HEK293 (cell line): ENCODE measurements around the gene NOL3.
A peak's percentile ranks its signal among the peaks of the same experiment; 100 is the strongest.

Experiments
- CTCF ChIA-PET: fragments of 350-600 bp; formaldehyde crosslinking; extraction: SDS; loops from one replicate; lab custom pipeline; 2021; ENCODE audit warnings: antibody characterized with exemption; lab: Yijun Ruan, JAX
- POLR2A ChIA-PET: fragments of 300-600 bp; formaldehyde crosslinking; extraction: SDS; loops from one replicate; lab custom pipeline; 2020; ENCODE audit warnings: antibody characterized with exemption, inconsistent platforms; lab: Yijun Ruan, JAX
- H3K27ac ChIP-seq: fragments of 200-500 bp; sonication (Bioruptor generic); 2 replicates; pipeline ENCODE4 v1.5.1; 2014; ENCODE audit warnings: low read depth, low read length, control low read depth, inconsistent platforms; ENCODE audit errors: extremely low read depth
- H3K36me3 ChIP-seq, 2 experiments: fragments of 200-500 bp in 1 of 2; sonication (Bioruptor generic) in 1 of 2; 1 replicate in 1 of 2; 2 replicates in 1 of 2; pipeline ENCODE4 v1.5.1; 2014 to 2017; ENCODE audit warnings: inconsistent platforms in 2 of 2, low read length in 2 of 2; ENCODE audit not compliant: control insufficient read depth in 2 of 2, insufficient read depth in 1 of 2
- H3K4me1 ChIP-seq: fragments of 200-500 bp; sonication (Bioruptor generic); 2 replicates; pipeline ENCODE4 v1.5.1; 2014; ENCODE audit warnings: mild to moderate bottlenecking, low read length, inconsistent platforms; ENCODE audit not compliant: control insufficient read depth, insufficient read depth
- H3K4me3 ChIP-seq: 2 replicates; pipeline ENCODE4 v1.5.1; 2011; ENCODE audit warnings: low read depth, mild to moderate bottlenecking, control low read depth, low read length, moderate library complexity
- H3K9me3 ChIP-seq: fragments of 200-500 bp; sonication (Bioruptor generic); 2 replicates; pipeline ENCODE4 v1.5.1; 2014; ENCODE audit warnings: low read depth, low read length, inconsistent platforms; ENCODE audit not compliant: control insufficient read depth, insufficient read depth
- KLF10 ChIP-seq: fragments of 450-650 bp; IDR thresholded peaks from 2 replicates; pipeline ENCODE4 v1.5.1; 2018; ENCODE audit warnings: missing biosample characterization, mild to moderate bottlenecking, missing genetic modification characterization
- KLF8 ChIP-seq: fragments of 450-650 bp; formaldehyde crosslinking; IDR thresholded peaks from 2 replicates; pipeline ENCODE4 v1.5.1; 2016; ENCODE audit warnings: missing biosample characterization, missing genetic modification characterization
- KLF9 ChIP-seq: fragments of 450-650 bp; formaldehyde crosslinking; IDR thresholded peaks from 2 replicates; pipeline ENCODE4 v1.5.1; 2016; ENCODE audit warnings: missing biosample characterization, missing genetic modification characterization, low read depth
- PRDM2 ChIP-seq: fragments of 450-650 bp; formaldehyde crosslinking; IDR thresholded peaks from 2 replicates; pipeline ENCODE4 v1.5.1; 2016; ENCODE audit warnings: missing biosample characterization, missing genetic modification characterization, borderline replicate concordance
- SP2 ChIP-seq: fragments of 450-650 bp; formaldehyde crosslinking; IDR thresholded peaks from 2 replicates; pipeline ENCODE4 v1.5.1; 2016; ENCODE audit warnings: missing biosample characterization, missing genetic modification characterization
- ZNF140 ChIP-seq: fragments of 450-650 bp; formaldehyde crosslinking; IDR thresholded peaks from 2 replicates; pipeline ENCODE4 v1.5.1; 2016; ENCODE audit warnings: missing biosample characterization, missing genetic modification characterization
- ZNF24 ChIP-seq: fragments of 450-650 bp; formaldehyde crosslinking; IDR thresholded peaks from 2 replicates; pipeline ENCODE4 v1.5.1; 2016; ENCODE audit warnings: missing biosample characterization, missing genetic modification characterization
- ZNF280D ChIP-seq: fragments of 450-650 bp; formaldehyde crosslinking; IDR thresholded peaks from 2 replicates; pipeline ENCODE4 v1.5.1; 2016; ENCODE audit warnings: missing biosample characterization, missing genetic modification characterization
- ZNF362 ChIP-seq: fragments of 450-650 bp; formaldehyde crosslinking; IDR thresholded peaks from 2 replicates; pipeline ENCODE4 v1.5.1; 2016; ENCODE audit warnings: missing biosample characterization, missing genetic modification characterization
- ZNF596 ChIP-seq: fragments of 450-650 bp; IDR thresholded peaks from 2 replicates; pipeline ENCODE4 v1.5.0; 2018; ENCODE audit warnings: missing biosample characterization, mild to moderate bottlenecking, missing genetic modification characterization, moderate library complexity
- ZNF623 ChIP-seq: fragments of 450-650 bp; formaldehyde crosslinking; IDR thresholded peaks from 2 replicates; pipeline ENCODE4 v1.5.1; 2016; ENCODE audit warnings: missing biosample characterization, missing genetic modification characterization
- ZNF791 ChIP-seq: fragments of 450-650 bp; formaldehyde crosslinking; IDR thresholded peaks from 2 replicates; pipeline ENCODE4 v1.5.1; 2016; ENCODE audit warnings: missing biosample characterization, missing genetic modification characterization
- ZSCAN16 ChIP-seq: fragments of 450-650 bp; formaldehyde crosslinking; IDR thresholded peaks from 2 replicates; pipeline ENCODE4 v1.5.1; 2016; ENCODE audit warnings: missing biosample characterization, missing genetic modification characterization

NOL3 gene

GRCh38 chr16:67213197-67214019 is 43.1 kb downstream of the NOL3 start:
- Histone ChIP-seq H3K27ac (no peak overlapping the region), H3K4me3 (no peak overlapping the region), H3K36me3 (peaks cover 0 to 7% of the 10 kb centered on the region in 2 experiments; a peak in 2 of 3 replicates), H3K4me1 (no peaks in the 10 kb centered on the region), H3K9me3 (no peaks in the 10 kb centered on the region)
- no peak for TF ChIP-seq ZNF24 (tag by site-specific recombination)
- TF ChIP-seq ZNF791 (tag by site-specific recombination), result no peak
- TF ChIP-seq ZNF596 (tag by site-specific recombination), result no peak
- no peak for TF ChIP-seq ZNF280D (tag by site-specific recombination)
- no peak for TF ChIP-seq ZSCAN16 (tag by site-specific recombination)
- TF ChIP-seq ZNF140 (tag by site-specific recombination), result no peak
- no peak for TF ChIP-seq KLF10
- TF ChIP-seq ZNF623 (tag by site-specific recombination), result no peak
- no peak for TF ChIP-seq KLF8 (tag by site-specific recombination)
- TF ChIP-seq ZNF362 (tag by site-specific recombination), result no peak
- CTCF ChIA-PET, result no interaction called here
- POLR2A ChIA-PET, result interaction anchor here (0.6 kb wide), 1 partner anchor 252 kb away, joined by 3 read pairs; the partner anchor contains the start of gene CES3

GRCh38 chr16:67215706-67216105 is 45.4 kb downstream of the NOL3 start:
- POLR2A ChIA-PET, result interaction anchor here (0.8 kb wide), 1 partner anchor 16 kb away, joined by 3 read pairs; no protein-coding TSS in a partner anchor
- Histone ChIP-seq H3K4me3 (no peak overlapping the region), H3K9me3 (no peaks in the 10 kb centered on the region), H3K4me1 (no peaks in the 10 kb centered on the region), H3K27ac (no peak overlapping the region), H3K36me3 (peaks cover 0 to 7% of the 10 kb centered on the region in 2 experiments; a peak in 2 of 3 replicates)
- no peak for TF ChIP-seq KLF9 (tag by site-specific recombination)
- no peak for TF ChIP-seq PRDM2
- peak; percentile 65 for TF ChIP-seq SP2 (tag by site-specific recombination)
- CTCF ChIA-PET, result no interaction called here
